Upper lobe of left lung (tissue), 4 donors: ENCODE measurements around the gene FXYD6.

Experiments
- POLR2A ChIP-seq, 4 donors: fragments of 450-650 bp; IDR thresholded peaks; one replicate each; pipeline ENCODE4 v1.5.1; 2016 to 2017; ENCODE audit warnings: antibody characterized with exemption in 4 of 4, mild to moderate bottlenecking in 2 of 4
- POLR2AphosphoS5 ChIP-seq, 2 donors: sonication (generic); formaldehyde crosslinking; IDR thresholded peaks; one replicate each; pipeline ENCODE4 v1.5.1; 2017; ENCODE audit warnings: antibody characterized with exemption in 2 of 2
- TF ChIP-seq, protein P1 (sequence below), 6 experiments: fragments of 450-650 bp in 4 of 6; fragments of 200-600 bp in 2 of 6; sonication (generic) in 2 of 6; IDR thresholded peaks; one replicate each; pipeline ENCODE4 v1.5.1; 2016 to 2019; ENCODE audit warnings: antibody characterized with exemption in 6 of 6

DNA sequence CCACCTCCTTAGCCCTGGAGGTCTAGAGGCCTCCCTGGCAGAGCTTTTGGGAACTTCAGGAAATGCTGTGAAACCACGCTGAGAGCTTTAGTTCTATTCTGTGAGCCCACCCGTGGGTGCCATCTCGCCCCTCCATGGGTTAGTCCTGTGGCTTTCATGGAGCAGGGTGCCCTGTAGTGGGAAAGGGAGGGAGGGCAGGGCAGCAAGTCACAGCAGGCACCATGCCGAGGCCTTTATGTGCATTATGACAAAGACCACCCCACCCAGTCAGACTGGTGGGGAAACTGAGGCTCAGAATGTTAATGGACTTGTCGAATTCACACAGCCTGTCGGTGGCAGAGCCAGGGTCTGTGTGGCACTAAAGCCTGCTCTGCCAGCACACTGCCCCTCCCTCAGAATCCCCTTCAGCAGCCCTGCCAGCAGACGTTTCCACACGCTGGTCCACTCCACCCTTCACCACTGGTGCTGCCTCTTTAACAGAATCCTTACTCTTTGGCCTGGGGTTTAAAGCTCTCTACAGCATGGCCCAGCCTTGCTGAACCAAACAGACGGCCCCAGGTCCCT is 39.3 kb upstream of the FXYD6 start:
- TF ChIP-seq, protein P1, sequence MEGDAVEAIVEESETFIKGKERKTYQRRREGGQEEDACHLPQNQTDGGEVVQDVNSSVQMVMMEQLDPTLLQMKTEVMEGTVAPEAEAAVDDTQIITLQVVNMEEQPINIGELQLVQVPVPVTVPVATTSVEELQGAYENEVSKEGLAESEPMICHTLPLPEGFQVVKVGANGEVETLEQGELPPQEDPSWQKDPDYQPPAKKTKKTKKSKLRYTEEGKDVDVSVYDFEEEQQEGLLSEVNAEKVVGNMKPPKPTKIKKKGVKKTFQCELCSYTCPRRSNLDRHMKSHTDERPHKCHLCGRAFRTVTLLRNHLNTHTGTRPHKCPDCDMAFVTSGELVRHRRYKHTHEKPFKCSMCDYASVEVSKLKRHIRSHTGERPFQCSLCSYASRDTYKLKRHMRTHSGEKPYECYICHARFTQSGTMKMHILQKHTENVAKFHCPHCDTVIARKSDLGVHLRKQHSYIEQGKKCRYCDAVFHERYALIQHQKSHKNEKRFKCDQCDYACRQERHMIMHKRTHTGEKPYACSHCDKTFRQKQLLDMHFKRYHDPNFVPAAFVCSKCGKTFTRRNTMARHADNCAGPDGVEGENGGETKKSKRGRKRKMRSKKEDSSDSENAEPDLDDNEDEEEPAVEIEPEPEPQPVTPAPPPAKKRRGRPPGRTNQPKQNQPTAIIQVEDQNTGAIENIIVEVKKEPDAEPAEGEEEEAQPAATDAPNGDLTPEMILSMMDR (IDR thresholded peaks at IDR 0.05) = no peak
- no peak for TF ChIP-seq POLR2AphosphoS5 (IDR thresholded peaks at IDR 0.05)
- no peak for TF ChIP-seq POLR2A (IDR thresholded peaks at IDR 0.05)
